Measurements from ENCODE around the gene EIF5. TPM values are rescaled to one million over a fixed set of nuclear protein-coding genes. Genes with fewer than 3 reads are reported as not detected.

EIF5 gene
- total RNA-seq, 1 donor from 2014 or later = 330 TPM

DNA sequence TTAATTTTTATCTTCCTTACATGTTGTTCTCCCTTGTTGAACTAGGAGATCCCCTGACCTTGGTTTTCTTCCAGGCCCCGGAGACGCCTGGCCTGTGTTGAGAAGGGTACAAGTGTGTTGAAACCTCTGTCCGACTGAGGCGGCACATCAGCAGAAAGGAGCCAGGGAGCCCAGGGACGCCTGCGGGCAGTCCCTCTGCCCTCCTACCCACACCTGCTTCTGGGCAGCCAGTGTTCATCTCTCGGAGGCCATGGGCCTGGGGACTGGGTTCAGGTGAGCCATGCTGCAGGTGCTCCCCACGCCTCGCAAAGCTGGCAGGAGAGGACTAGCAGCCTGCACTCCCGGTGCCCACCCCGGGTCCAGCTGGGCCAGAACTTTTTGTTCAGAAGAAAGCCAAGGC, 39.9 kb upstream of the EIF5 start:
- Histone ChIP-seq H3K36me3 (ENCODE audit: insufficient read depth, low read length) (no peaks in the 10 kb centered on the region), H3K79me2 (ENCODE audit: insufficient read depth, low read length) (no peaks in the 10 kb centered on the region), H3K4me1 (ENCODE audit: insufficient read depth, low read length) (no peaks in the 10 kb centered on the region), H3K27ac (ENCODE audit: low read depth, low read length) (no peak overlapping the region), H3K9ac (ENCODE audit: low read length) (no peak overlapping the region), H4K20me1 (ENCODE audit: insufficient read depth, low read length) (no peaks in the 10 kb centered on the region), H2AFZ (ENCODE audit: low read depth, low read length) (no peak overlapping the region), H3K27me3 (ENCODE audit: insufficient read depth, low read length) (peaks cover 10% of the 10 kb centered on the region), H3K4me3 (ENCODE audit: insufficient read depth, low read depth, low read length) (no peak overlapping the region), H3K9me3 (ENCODE audit: insufficient read depth, low read depth, low read length) (no peaks in the 10 kb centered on the region), H3K4me2 (ENCODE audit: low read length) (no peak overlapping the region)
- H3K4me3 Mint-ChIP-seq (ENCODE audit: unreplicated experiment) = no peak overlapping the region
- DNase-seq (ENCODE audit: low read depth) (no peak), FAIRE-seq (no peak)
- no peak for TF ChIP-seq EZH2 (IDR thresholded peaks at IDR 0.05; ENCODE audit: insufficient read depth, low read length)
- TF ChIP-seq, protein P1, sequence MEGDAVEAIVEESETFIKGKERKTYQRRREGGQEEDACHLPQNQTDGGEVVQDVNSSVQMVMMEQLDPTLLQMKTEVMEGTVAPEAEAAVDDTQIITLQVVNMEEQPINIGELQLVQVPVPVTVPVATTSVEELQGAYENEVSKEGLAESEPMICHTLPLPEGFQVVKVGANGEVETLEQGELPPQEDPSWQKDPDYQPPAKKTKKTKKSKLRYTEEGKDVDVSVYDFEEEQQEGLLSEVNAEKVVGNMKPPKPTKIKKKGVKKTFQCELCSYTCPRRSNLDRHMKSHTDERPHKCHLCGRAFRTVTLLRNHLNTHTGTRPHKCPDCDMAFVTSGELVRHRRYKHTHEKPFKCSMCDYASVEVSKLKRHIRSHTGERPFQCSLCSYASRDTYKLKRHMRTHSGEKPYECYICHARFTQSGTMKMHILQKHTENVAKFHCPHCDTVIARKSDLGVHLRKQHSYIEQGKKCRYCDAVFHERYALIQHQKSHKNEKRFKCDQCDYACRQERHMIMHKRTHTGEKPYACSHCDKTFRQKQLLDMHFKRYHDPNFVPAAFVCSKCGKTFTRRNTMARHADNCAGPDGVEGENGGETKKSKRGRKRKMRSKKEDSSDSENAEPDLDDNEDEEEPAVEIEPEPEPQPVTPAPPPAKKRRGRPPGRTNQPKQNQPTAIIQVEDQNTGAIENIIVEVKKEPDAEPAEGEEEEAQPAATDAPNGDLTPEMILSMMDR (IDR thresholded peaks at IDR 0.05; ENCODE audit: insufficient read depth, low read depth, low read length) = no peak
- peaks cover 2% of the 10 kb centered on the region for H3K36me3 Mint-ChIP-seq (ENCODE audit: low read depth, unreplicated experiment)
- peaks cover 3% of the 10 kb centered on the region for H3K9me3 Mint-ChIP-seq (ENCODE audit: unreplicated experiment)
- peaks cover 34% of the 10 kb centered on the region for H3K27me3 Mint-ChIP-seq (ENCODE audit: low read depth, unreplicated experiment)
- H3K27ac Mint-ChIP-seq (ENCODE audit: unreplicated experiment) = no peak overlapping the region
- peaks cover 2% of the 10 kb centered on the region for H3K4me1 Mint-ChIP-seq (ENCODE audit: low read depth, unreplicated experiment)

GRCh38 chr14:103296007-103296406, 38.0 kb upstream of the EIF5 start:
- no peaks in the 10 kb centered on the region for H3K9me3 ChIP-seq (ENCODE audit: insufficient read depth, low read depth, low read length)
- H3K9me3 Mint-ChIP-seq (ENCODE audit: unreplicated experiment) = no peaks in the 10 kb centered on the region
- no peak overlapping the region for H3K27ac ChIP-seq (ENCODE audit: low read depth, low read length)
- H2AFZ ChIP-seq (ENCODE audit: low read depth, low read length) = no peak overlapping the region
- no peaks in the 10 kb centered on the region for H4K20me1 ChIP-seq (ENCODE audit: insufficient read depth, low read length)
- TF ChIP-seq EZH2 (IDR thresholded peaks at IDR 0.05; ENCODE audit: insufficient read depth, low read length) = no peak
- TF ChIP-seq, protein P1 (IDR thresholded peaks at IDR 0.05; ENCODE audit: insufficient read depth, low read depth, low read length) = no peak
- no peaks in the 10 kb centered on the region for H3K4me1 ChIP-seq (ENCODE audit: insufficient read depth, low read length)
- no peaks in the 10 kb centered on the region for H3K36me3 ChIP-seq (ENCODE audit: insufficient read depth, low read length)
- peaks cover 37% of the 10 kb centered on the region for H3K27me3 Mint-ChIP-seq (ENCODE audit: low read depth, unreplicated experiment)
- H3K4me2 ChIP-seq (ENCODE audit: low read length) = no peak overlapping the region
- no peak overlapping the region for H3K27ac Mint-ChIP-seq (ENCODE audit: unreplicated experiment)
- peak; percentile 59 for DNase-seq (ENCODE audit: low read depth)
- FAIRE-seq = peak; percentile 65
- H3K9ac ChIP-seq (ENCODE audit: low read length) = no peak overlapping the region
- peaks cover 2% of the 10 kb centered on the region for H3K4me1 Mint-ChIP-seq (ENCODE audit: low read depth, unreplicated experiment)
- H3K4me3 Mint-ChIP-seq (ENCODE audit: unreplicated experiment) = no peak overlapping the region
- no peak overlapping the region for H3K4me3 ChIP-seq (ENCODE audit: insufficient read depth, low read depth, low read length)
- peaks cover 2% of the 10 kb centered on the region for H3K36me3 Mint-ChIP-seq (ENCODE audit: low read depth, unreplicated experiment)
- H3K27me3 ChIP-seq (ENCODE audit: insufficient read depth, low read length) = peaks cover 3% of the 10 kb centered on the region
- H3K79me2 ChIP-seq (ENCODE audit: insufficient read depth, low read length) = no peaks in the 10 kb centered on the region

DNA sequence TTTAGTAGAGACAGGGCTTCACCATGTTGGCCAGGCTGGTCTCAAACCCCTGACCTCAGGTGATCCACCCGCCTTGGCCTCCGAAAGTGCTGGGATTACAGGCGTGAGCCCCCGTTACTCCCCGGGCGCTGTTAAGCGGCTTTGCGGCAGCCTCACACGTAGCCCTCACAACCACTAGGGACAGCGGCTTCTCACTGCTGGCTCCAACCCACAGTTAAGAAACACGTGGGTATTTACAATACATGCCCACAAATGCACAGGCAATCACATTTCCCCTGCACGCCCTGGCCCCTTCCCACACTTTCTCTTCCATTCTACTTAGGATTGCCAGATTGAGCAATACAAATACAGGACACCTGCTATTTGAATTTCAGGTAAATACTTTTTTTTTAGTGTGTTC, 37.0 kb upstream of the EIF5 start:
- Mint-ChIP-seq H3K9me3 (ENCODE audit: unreplicated experiment) (no peaks in the 10 kb centered on the region), H3K27ac (ENCODE audit: unreplicated experiment) (no peak overlapping the region), H3K36me3 (ENCODE audit: low read depth, unreplicated experiment) (no peaks in the 10 kb centered on the region), H3K4me3 (ENCODE audit: unreplicated experiment) (no peak overlapping the region), H3K27me3 (ENCODE audit: low read depth, unreplicated experiment) (peaks cover 30% of the 10 kb centered on the region), H3K4me1 (ENCODE audit: low read depth, unreplicated experiment) (peaks cover 2% of the 10 kb centered on the region)
- Histone ChIP-seq H4K20me1 (ENCODE audit: insufficient read depth, low read length) (no peaks in the 10 kb centered on the region), H3K9me3 (ENCODE audit: insufficient read depth, low read depth, low read length) (no peaks in the 10 kb centered on the region), H2AFZ (ENCODE audit: low read depth, low read length) (no peak overlapping the region), H3K4me1 (ENCODE audit: insufficient read depth, low read length) (no peaks in the 10 kb centered on the region), H3K27me3 (ENCODE audit: insufficient read depth, low read length) (peaks cover 2% of the 10 kb centered on the region), H3K27ac (ENCODE audit: low read depth, low read length) (no peak overlapping the region), H3K36me3 (ENCODE audit: insufficient read depth, low read length) (no peaks in the 10 kb centered on the region), H3K9ac (ENCODE audit: low read length) (no peak overlapping the region), H3K79me2 (ENCODE audit: insufficient read depth, low read length) (no peaks in the 10 kb centered on the region), H3K4me2 (ENCODE audit: low read length) (no peak overlapping the region), H3K4me3 (ENCODE audit: insufficient read depth, low read depth, low read length) (no peak overlapping the region)
- DNase-seq (ENCODE audit: low read depth) (no peak), FAIRE-seq (no peak)
- TF ChIP-seq EZH2 (IDR thresholded peaks at IDR 0.05; ENCODE audit: insufficient read depth, low read length) = no peak

Measured in astrocyte (in vitro differentiated cells and primary cell).